HG03097 (cell line): Measurements from ENCODE around the gene TMEM179.

Experiments used
- ATAC-seq: cut with Tn5 transposase; IDR thresholded peaks from one replicate; pipeline ENCODE4 v1.9.1; 2021; ENCODE audit not compliant: unreplicated experiment, low FRiP score

TMEM179 gene

GRCh38 chr14:104600141-104600643 is 4.4 kb downstream of the TMEM179 start:
- no peak for ATAC-seq

DNA sequence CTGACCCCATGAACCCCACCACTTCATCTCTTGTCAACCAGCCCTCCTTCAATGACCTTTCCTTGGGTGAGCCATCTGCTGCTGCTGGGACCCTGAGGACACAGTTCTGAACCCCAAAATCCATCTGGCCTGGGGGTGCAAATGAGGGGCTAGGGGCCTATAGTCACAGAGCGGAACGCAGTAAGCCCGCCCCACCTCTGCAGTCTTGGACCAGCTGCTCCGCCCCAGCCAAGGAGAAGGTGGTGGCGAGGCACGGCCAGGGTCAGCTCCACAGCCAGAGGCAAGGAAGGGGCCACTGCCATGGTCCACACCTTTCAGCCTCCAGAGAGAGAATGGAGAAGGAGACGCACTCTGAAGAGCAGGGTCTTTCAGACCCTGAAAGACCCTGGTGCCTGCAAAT is 5.1 kb downstream of the TMEM179 start:
- no peak for ATAC-seq

GRCh38 chr14:104598910-104599273 is 5.7 kb downstream of the TMEM179 start:
- ATAC-seq, result no peak

DNA sequence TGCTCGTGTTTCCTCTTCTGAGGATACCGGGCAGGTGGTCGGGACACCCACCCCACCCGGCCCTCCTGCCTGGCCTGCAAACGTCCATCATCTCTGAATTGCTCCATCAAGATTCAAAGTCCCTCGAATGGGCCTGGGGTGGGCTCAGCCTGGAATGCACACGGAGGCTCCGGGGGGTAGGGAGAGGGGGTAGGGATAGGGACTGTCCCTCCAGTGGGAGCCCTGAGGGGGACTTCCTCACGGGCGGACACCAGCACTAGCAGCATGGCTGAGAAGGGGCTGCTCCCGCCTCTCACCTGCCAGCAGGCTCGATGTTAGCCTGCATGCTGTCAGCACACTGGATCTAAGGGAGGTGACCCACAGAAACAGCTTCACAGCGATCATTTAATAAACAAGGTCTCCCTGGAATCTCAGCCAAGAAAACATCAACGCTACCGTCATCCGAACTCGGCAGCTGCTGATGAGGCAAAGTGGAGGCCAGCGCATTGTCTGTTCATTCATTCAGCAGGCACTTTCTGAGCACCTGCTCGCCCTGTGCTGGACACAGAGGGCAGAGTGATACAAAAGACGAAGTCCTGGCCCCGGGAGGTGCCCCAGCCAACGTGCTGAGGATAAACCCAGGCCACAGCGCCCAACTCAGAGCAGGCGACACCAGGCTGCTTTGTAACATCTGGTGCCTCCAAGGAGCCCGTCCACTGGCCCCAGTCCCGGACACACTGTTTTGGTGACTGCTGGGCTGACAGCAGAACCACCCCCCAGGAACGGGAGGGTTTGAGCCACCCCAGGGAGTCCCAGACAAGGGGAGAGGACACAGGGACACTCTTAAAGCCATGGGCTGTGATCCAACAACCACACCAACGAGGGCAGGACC is 6.3 kb downstream of the TMEM179 start:
- no peak for ATAC-seq

DNA sequence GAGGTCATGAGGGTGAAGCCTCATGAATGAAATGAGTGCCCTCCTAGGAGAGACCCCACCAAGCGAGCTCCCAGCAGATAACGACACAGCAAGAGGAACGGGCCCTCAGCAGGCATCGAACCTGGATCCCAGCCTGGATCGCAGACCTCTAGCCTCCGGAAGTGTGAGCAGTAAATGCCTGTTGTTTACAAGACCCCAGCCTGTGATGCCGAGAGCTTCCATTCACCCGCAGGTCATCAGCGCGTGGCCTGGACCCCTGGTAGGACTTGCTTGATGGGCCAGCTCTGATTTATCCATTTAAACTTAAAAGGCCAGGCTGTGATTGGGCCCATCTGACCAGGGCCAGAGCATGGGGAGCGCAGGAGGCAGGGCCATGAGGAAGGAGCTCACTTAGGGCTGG is 7.0 kb downstream of the TMEM179 start:
- ATAC-seq, result no peak

GRCh38 chr14:104596927-104597351 is 7.6 kb downstream of the TMEM179 start:
- no peak for ATAC-seq

DNA sequence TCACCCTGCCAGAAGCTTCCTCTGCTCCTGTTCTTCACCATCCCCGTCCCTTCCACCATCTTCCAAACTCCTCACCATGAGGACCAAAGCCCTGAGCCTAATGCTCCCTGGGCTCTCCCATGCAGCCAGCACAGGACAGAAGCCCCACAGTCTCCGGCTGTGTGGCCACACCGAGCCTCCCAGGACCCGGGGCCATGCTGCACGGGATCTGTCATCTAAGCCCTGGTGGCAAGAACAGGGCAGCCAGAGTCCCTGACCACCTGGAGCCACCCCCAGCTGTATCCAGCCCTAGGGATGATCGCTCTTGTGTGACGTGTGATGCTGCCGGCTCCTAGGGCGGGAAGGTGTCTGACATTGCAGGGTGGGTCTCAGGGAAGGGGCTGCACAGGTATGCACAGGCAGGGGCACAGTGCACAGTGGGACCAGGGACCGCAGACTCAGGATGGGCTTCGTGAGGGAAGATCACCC is 8.1 kb downstream of the TMEM179 start:
- no peak for ATAC-seq

GRCh38 chr14:104595911-104596450 is 8.6 kb downstream of the TMEM179 start:
- ATAC-seq, result no peak

- no peak for ATAC-seq
These were observed 9.4 kb downstream of the TMEM179 start for GRCh38 chr14:104595116-104595675.

GRCh38 chr14:104594310-104595046 is 10.1 kb downstream of the TMEM179 start:
- ATAC-seq, result no peak

GRCh38 chr14:104593710-104594136 is 10.8 kb downstream of the TMEM179 start:
- no peak for ATAC-seq

GRCh38 chr14:104593241-104593701 is 11.3 kb downstream of the TMEM179 start:
- no peak for ATAC-seq

DNA sequence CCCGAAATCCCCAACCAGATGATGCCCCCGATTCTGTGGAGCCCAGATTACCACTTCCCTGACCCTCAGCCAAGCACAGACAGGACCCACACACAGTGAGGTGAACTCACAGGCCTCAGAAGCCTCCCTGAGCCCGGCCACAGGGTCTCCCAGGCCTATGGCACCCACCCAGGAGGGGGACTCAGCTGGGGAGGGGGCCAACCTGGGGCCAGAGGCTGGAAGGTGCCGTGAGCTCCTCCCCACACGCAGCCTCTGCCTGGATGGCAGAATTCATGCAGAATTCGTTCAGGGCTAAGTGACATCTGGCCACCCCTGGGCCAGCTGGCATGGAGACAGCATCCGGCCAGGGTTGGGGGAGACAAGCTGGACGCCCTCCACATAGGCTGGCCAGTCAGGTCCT is 11.8 kb downstream of the TMEM179 start:
- no peak for ATAC-seq

DNA sequence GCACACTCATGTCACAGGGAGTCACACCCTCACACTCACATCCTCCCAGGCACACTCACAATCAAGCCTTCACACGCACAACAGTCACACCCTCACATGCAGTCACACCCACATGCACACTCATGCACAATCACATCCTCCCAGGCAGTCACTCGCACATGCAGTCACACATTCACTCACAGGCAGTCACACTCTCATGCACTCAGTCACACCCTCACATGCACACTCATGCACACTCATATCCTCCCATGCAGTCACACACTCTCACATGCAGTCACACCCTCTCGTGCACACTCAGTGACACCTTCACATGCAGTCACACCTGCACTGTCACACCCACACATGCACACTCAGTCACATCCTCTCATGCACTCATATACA is 12.3 kb downstream of the TMEM179 start:
- no peak for ATAC-seq

DNA sequence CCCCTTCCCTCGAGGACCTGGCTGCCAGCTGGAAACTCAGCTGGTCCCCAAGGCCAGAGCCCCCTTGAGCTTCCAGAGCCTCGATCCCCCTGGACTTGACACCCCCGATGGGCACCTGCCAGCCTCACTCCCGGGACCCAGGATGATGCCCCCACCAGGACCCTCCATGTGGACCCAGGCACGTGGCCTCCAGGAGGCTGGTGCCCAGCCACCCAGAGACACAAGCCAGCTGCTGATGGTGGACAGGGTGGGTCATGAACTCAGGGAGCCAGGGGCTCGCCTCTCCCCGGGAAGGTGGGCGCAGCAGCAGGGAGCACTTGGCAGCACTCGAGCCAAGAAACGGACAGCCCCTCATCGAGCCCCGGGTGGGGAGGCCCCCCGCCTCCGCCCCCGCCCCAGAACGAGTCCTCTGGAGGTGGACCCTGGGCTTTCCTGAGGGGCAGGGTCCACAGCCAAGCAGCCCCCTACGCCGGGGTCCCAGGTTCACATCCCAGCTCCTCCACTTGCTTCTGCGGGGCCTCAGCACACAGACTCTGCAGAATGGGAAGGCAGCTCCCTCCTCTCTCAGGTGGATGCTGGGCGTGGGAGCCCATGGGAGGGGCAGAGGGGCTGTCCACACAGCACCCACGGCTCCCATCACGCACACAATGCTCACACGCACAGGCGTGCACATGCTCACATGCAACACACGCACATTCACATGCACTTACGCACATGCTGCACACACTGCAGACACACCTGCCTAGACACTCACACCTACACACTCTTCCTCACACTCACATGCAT is 12.9 kb downstream of the TMEM179 start:
- ATAC-seq, result no peak

GRCh38 chr14:104591031-104591430 is 13.5 kb downstream of the TMEM179 start:
- ATAC-seq, result no peak

- no peak for ATAC-seq
These were observed 14.2 kb downstream of the TMEM179 start for GRCh38 chr14:104590240-104590965.

GRCh38 chr14:104589338-104590195 is 15.0 kb downstream of the TMEM179 start:
- no peak for ATAC-seq
